ELF-1 (cell line): ENCODE measurements around the gene ZNF335.
"Not testable (repeated sequence)": the region's sequence is repeated elsewhere in the genome, so short reads cannot be mapped to it uniquely, and the experiment has no call there.

Source experiments
- DNase-seq: peaks from one replicate; pipeline ENCODE4 v3.0.0-alpha.2; 2016; ENCODE audit warnings: low read depth, low spot score

The ZNF335 gene

GRCh38 chr20:45934586-45935415 is 37.2 kb downstream of the ZNF335 start, which contains the start of gene PCIF1:
TSS of gene PCIF1 (plus strand) at chr20:45934683. CDS start at chr20:45939000, 4,317 bp downstream.
- DNase-seq, result peak; percentile 98

GRCh38 chr20:45934046-45934585 is 37.9 kb downstream of the ZNF335 start:
- DNase-seq, result no peak

GRCh38 chr20:45933266-45934045 is 38.5 kb downstream of the ZNF335 start:
- DNase-seq, result peak; percentile 92

- DNase-seq, result not testable (repeated sequence)
Measured at GRCh38 chr20:45931680-45932079, 40.3 kb downstream of the ZNF335 start.

- no peak for DNase-seq
Measured at GRCh38 chr20:45927071-45927878, 44.7 kb downstream of the ZNF335 start.

GRCh38 chr20:45926731-45927070 is 45.3 kb downstream of the ZNF335 start:
- no peak for DNase-seq

GRCh38 chr20:45925821-45926506 is 46.0 kb downstream of the ZNF335 start:
- DNase-seq, result peak; percentile 48

GRCh38 chr20:45924391-45925261 is 47.4 kb downstream of the ZNF335 start:
- DNase-seq, result no peak

GRCh38 chr20:45921337-45922189 is 50.4 kb downstream of the ZNF335 start:
- DNase-seq, result no peak

GRCh38 chr20:45920462-45921336 is 51.3 kb downstream of the ZNF335 start:
- DNase-seq, result no peak

GRCh38 chr20:45919542-45920399 is 52.2 kb downstream of the ZNF335 start:
- no peak for DNase-seq

GRCh38 chr20:45918779-45919537 is 53.0 kb downstream of the ZNF335 start:
- no peak for DNase-seq

GRCh38 chr20:45918182-45918737 is 53.7 kb downstream of the ZNF335 start:
- no peak for DNase-seq

GRCh38 chr20:45917790-45918141 is 54.2 kb downstream of the ZNF335 start:
- DNase-seq, result no peak

GRCh38 chr20:45913116-45913515 is 58.9 kb downstream of the ZNF335 start:
- DNase-seq, result no peak

- no peak for DNase-seq
Measured at GRCh38 chr20:45912344-45912682, 59.7 kb downstream of the ZNF335 start.
